ENCODE results near the gene TLR2. TPM values are rescaled to one million over a fixed set of nuclear protein-coding genes. Genes with fewer than 3 reads are reported as not detected.

The TLR2 gene
- total and polyA plus RNA-seq, 2 of the 4 experiments (the other 2 are of a cell fraction): under 0.01 to 0.03 TPM

DNA sequence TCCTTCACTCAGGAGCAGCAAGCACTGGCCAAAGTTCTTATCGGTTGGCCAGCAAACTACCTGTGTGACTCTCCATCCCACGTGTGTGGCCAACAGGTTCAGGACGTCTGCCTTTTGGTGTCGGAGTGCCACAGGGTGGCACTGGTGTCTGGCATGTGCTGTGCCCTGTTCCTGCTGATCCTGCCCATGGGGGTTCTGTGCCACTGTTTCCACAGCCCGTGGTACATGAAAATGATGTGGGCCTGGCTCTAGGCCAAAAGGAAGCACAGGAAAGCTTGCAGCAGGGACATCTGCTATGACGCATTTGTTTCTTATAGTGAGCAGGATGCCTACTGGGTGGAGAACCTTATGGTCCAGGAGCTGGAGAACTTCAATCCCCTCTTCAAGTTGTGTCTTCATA, 4.6 kb upstream of the TLR2 start:
- Histone ChIP-seq H2BK15ac (ENCODE audit: low read depth, low read length) (no peak overlapping the region), H3K9me1 (ENCODE audit: insufficient read depth, low read length) (no peaks in the 10 kb centered on the region), H3K9me3 (ENCODE audit: control insufficient read depth, insufficient read depth, low read length) (no peaks in the 10 kb centered on the region), H3K79me1 (ENCODE audit: low read depth in 1 of 2, low read length in 2 of 2) (no peaks in the 10 kb centered on the region), H3K27me3 (ENCODE audit: control insufficient read depth, insufficient read depth, low read length) (peaks cover 18% of the 10 kb centered on the region), H3K36me3 (ENCODE audit: control insufficient read depth, insufficient read depth, low read length) (no peaks in the 10 kb centered on the region), H4K5ac (ENCODE audit: low read depth, low read length) (no peak overlapping the region), H4K8ac (ENCODE audit: low read depth in 2 of 2, low read length in 2 of 2) (no peak overlapping the region), H2AK9ac (replicated peaks; ENCODE audit: low read depth, low read length, poor library complexity) (no peak overlapping the region), H3K4ac (ENCODE audit: low read depth, low read length) (no peak overlapping the region), H3K14ac (replicated peaks; ENCODE audit: low read depth, low read length) (no peak overlapping the region), H2AFZ (replicated peaks; ENCODE audit: low read length, poor library complexity) (no peak overlapping the region), H3K4me1 (ENCODE audit: control insufficient read depth, insufficient read depth, low read length) (peaks cover 2% of the 10 kb centered on the region; the same call in 1 of the 2 replicates), H3K9ac (ENCODE audit: low read depth, low read length) (no peak overlapping the region), H3K4me2 (ENCODE audit: low read depth, low read length) (no peak overlapping the region), H2BK120ac (ENCODE audit: low read depth, low read length) (no peak overlapping the region), H2BK5ac (ENCODE audit: low read depth, low read length, poor library complexity, severe bottlenecking) (no peak overlapping the region), H4K91ac (ENCODE audit: insufficient read depth, low read depth, low read length) (no peak overlapping the region), H3K56ac (ENCODE audit: extremely low read depth, insufficient read depth, low read length) (no peak overlapping the region), H2BK20ac (ENCODE audit: low read depth, low read length) (no peak overlapping the region), H2AK5ac (ENCODE audit: low read depth, low read length) (no peak overlapping the region), H3K4me3 (ENCODE audit: insufficient read depth, low read depth, low read length) (no peak overlapping the region), H4K20me1 (ENCODE audit: insufficient read depth, low read length) (no peaks in the 10 kb centered on the region), H3K18ac (ENCODE audit: low read depth, low read length) (no peak overlapping the region), H3K23ac (ENCODE audit: low read depth, low read length) (no peak overlapping the region), H3K27ac (ENCODE audit: insufficient read depth, low read length) (no peak overlapping the region)
- ChIA-PET CTCF (no interaction called here), POLR2A (ENCODE audit: unreplicated experiment) (no interaction called here)
- in situ Hi-C loops (cut with MboI; ENCODE audit: low sequenced_read_pairs): no loop called here
- no peak for DNase-seq
- intact Hi-C loops (cut with micrococcal nuclease): no loop called here
- dilution Hi-C loops (cut with HindIII; ENCODE audit: low sequenced_read_pairs, unreplicated experiment): no loop called here
- WGBS, 2 experiments (ENCODE audit: extremely low coverage in 2 of 2, insufficient read length in 1 of 2): no CpG with 5 or more reads among the region's 6 CpGs
- no peak for ATAC-seq (ENCODE audit: low read depth)
- no peak for TF ChIP-seq NFE2L2 (IDR thresholded peaks at IDR 0.05; ENCODE audit: low read depth, low read length)
- TF ChIP-seq FOS (IDR thresholded peaks at IDR 0.05; ENCODE audit: low read depth, low read length): no peak
- no peak for TF ChIP-seq MAFK (IDR thresholded peaks at IDR 0.05; ENCODE audit: low read depth, low read length)
- TF ChIP-seq RCOR1 (IDR thresholded peaks at IDR 0.05; ENCODE audit: insufficient replicate concordance, low read length): no peak
- no peak for TF ChIP-seq MXI1 (IDR thresholded peaks at IDR 0.05; ENCODE audit: borderline replicate concordance, low read depth, low read length)
- TF ChIP-seq CHD1 (IDR thresholded peaks at IDR 0.05; ENCODE audit: low read depth, low read length): no peak
- TF ChIP-seq MAZ (IDR thresholded peaks at IDR 0.05; ENCODE audit: borderline replicate concordance, low read depth, low read length): no peak
- TF ChIP-seq, protein P1, sequence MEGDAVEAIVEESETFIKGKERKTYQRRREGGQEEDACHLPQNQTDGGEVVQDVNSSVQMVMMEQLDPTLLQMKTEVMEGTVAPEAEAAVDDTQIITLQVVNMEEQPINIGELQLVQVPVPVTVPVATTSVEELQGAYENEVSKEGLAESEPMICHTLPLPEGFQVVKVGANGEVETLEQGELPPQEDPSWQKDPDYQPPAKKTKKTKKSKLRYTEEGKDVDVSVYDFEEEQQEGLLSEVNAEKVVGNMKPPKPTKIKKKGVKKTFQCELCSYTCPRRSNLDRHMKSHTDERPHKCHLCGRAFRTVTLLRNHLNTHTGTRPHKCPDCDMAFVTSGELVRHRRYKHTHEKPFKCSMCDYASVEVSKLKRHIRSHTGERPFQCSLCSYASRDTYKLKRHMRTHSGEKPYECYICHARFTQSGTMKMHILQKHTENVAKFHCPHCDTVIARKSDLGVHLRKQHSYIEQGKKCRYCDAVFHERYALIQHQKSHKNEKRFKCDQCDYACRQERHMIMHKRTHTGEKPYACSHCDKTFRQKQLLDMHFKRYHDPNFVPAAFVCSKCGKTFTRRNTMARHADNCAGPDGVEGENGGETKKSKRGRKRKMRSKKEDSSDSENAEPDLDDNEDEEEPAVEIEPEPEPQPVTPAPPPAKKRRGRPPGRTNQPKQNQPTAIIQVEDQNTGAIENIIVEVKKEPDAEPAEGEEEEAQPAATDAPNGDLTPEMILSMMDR (conservative IDR thresholded peaks at IDR 0.05; ENCODE audit: low read depth, low read length): no peak
- TF ChIP-seq RFX5 (IDR thresholded peaks at IDR 0.05; ENCODE audit: low read depth, low read length): no peak
- no peak for TF ChIP-seq SMC3 (IDR thresholded peaks at IDR 0.05; ENCODE audit: low read depth, low read length)
- BruUV-seq (replicated peaks): no TSS peak

All from IMR-90 (cell line).